Neuronal stem cell (in vitro differentiated cells): Measurements from ENCODE around the gene RHOV.

Experiments used
- DNase-seq: peaks from one replicate; pipeline ENCODE4 v3.0.0-alpha.2; 2013; ENCODE audit warnings: low spot score
- H2AFZ ChIP-seq: one replicate; pipeline ENCODE4 v1.6.1; 2013; ENCODE audit warnings: mild to moderate bottlenecking, low read length, inconsistent platforms
- H2AK5ac ChIP-seq: 2 replicates; pipeline ENCODE4 v1.6.1; 2013; ENCODE audit warnings: low read depth, mild to moderate bottlenecking, inconsistent platforms, low read length, moderate library complexity, mixed read lengths
- H2BK120ac ChIP-seq: 2 replicates; pipeline ENCODE4 v1.6.1; 2013; ENCODE audit warnings: low read depth, mild to moderate bottlenecking, inconsistent platforms, low read length, moderate library complexity, mixed read lengths
- H2BK12ac ChIP-seq: one replicate; pipeline ENCODE4 v1.6.1; 2013; ENCODE audit warnings: low read length, inconsistent platforms
- H2BK15ac ChIP-seq: 2 replicates; pipeline ENCODE4 v1.6.1; 2013; ENCODE audit warnings: mild to moderate bottlenecking, low read length, inconsistent platforms, mixed read lengths
- H2BK5ac ChIP-seq: one replicate; pipeline ENCODE4 v1.6.1; 2013; ENCODE audit warnings: inconsistent platforms, mild to moderate bottlenecking, low read length, moderate library complexity
- H3K14ac ChIP-seq: one replicate; pipeline ENCODE4 v1.6.1; 2013; ENCODE audit warnings: low read length, inconsistent platforms
- H3K18ac ChIP-seq: 2 replicates; pipeline ENCODE4 v1.6.1; 2013; ENCODE audit warnings: low read length, inconsistent platforms
- H3K23ac ChIP-seq: 2 replicates; pipeline ENCODE4 v1.6.1; 2013; ENCODE audit warnings: low read depth, mild to moderate bottlenecking, mixed read lengths, low read length, inconsistent platforms; ENCODE audit not compliant: poor library complexity
- H3K27ac ChIP-seq: replicated peaks from 3 replicates; pipeline ENCODE4 v1.5.1; 2013; ENCODE audit warnings: low read length, inconsistent platforms
- H3K27me3 ChIP-seq, 3 experiments: 2 replicates each; pipeline ENCODE4 v1.6.1; 2013; ENCODE audit warnings: low read length in 3 of 3, mild to moderate bottlenecking in 2 of 3, inconsistent platforms in 1 of 3, low read depth in 1 of 3, mixed read lengths in 1 of 3, moderate library complexity in 1 of 3; ENCODE audit not compliant: control insufficient read depth in 3 of 3, insufficient read depth in 3 of 3
- H3K36me3 ChIP-seq, 2 donors: replicated peaks in 1 of 2; 2 replicates each; pipeline ENCODE4 v1.6.1; 2013; ENCODE audit warnings: low read length in 2 of 2; ENCODE audit not compliant: control insufficient read depth in 2 of 2, insufficient read depth in 2 of 2
- H3K4ac ChIP-seq: 2 replicates; pipeline ENCODE4 v1.6.1; 2013; ENCODE audit warnings: inconsistent platforms, mild to moderate bottlenecking, low read length, moderate library complexity
- H3K4me1 ChIP-seq, 2 donors: 1 replicate in 1 of 2; 2 replicates in 1 of 2; pipeline ENCODE4 v1.6.1; 2013; ENCODE audit warnings: low read length in 2 of 2, low read depth in 1 of 2; ENCODE audit not compliant: control insufficient read depth in 2 of 2, insufficient read depth in 1 of 2
- H3K4me2 ChIP-seq: one replicate; pipeline ENCODE4 v1.6.1; 2013; ENCODE audit warnings: mild to moderate bottlenecking, low read length, inconsistent platforms; ENCODE audit not compliant: insufficient read depth, poor library complexity, severe bottlenecking
- H3K4me3 ChIP-seq, 2 donors: 2 replicates each; pipeline ENCODE4 v1.5.1; 2013; ENCODE audit warnings: low read length in 2 of 2, mild to moderate bottlenecking in 2 of 2, inconsistent platforms in 1 of 2, moderate library complexity in 1 of 2
- H3K79me1 ChIP-seq: one replicate; pipeline ENCODE4 v1.6.1; 2013; ENCODE audit warnings: low read depth, mild to moderate bottlenecking, inconsistent platforms, low read length, moderate library complexity
- H3K9ac ChIP-seq: one replicate; pipeline ENCODE4 v1.6.1; 2013; ENCODE audit warnings: mild to moderate bottlenecking, low read depth, low read length, inconsistent platforms; ENCODE audit not compliant: poor library complexity
- H3K9me3 ChIP-seq, 2 donors: replicated peaks in 1 of 2; 2 replicates each; pipeline versions ENCODE3 to v1.6.1; 2013; ENCODE audit warnings: low read length in 2 of 2, mild to moderate bottlenecking in 2 of 2, inconsistent platforms in 1 of 2, low read depth in 1 of 2, mixed read lengths in 1 of 2, moderate library complexity in 1 of 2; ENCODE audit not compliant: control insufficient read depth in 2 of 2, insufficient read depth in 1 of 2
- H4K8ac ChIP-seq: one replicate; pipeline ENCODE4 v1.6.1; 2013; ENCODE audit warnings: low read depth, mild to moderate bottlenecking, inconsistent platforms, low read length, moderate library complexity
- H4K91ac ChIP-seq: one replicate; pipeline ENCODE4 v1.6.1; 2013; ENCODE audit warnings: low read length, low read depth, mild to moderate bottlenecking, inconsistent platforms; ENCODE audit not compliant: poor library complexity
- WGBS, 2 donors: extraction: QIAGEN DNeasy Blood & Tissue Kit; methylation state at CpG; one replicate each; pipeline ENCODE4 v1.1.7; 2013; ENCODE audit warnings: missing lambda C conversion rate in 2 of 2, mixed read lengths in 1 of 2; ENCODE audit not compliant: insufficient read length in 2 of 2, insufficient replicate concordance in 1 of 2; ENCODE audit errors: extremely low coverage in 2 of 2; 5-methylcytosine and 5-hydroxymethylcytosine counted together

Gene RHOV

DNA sequence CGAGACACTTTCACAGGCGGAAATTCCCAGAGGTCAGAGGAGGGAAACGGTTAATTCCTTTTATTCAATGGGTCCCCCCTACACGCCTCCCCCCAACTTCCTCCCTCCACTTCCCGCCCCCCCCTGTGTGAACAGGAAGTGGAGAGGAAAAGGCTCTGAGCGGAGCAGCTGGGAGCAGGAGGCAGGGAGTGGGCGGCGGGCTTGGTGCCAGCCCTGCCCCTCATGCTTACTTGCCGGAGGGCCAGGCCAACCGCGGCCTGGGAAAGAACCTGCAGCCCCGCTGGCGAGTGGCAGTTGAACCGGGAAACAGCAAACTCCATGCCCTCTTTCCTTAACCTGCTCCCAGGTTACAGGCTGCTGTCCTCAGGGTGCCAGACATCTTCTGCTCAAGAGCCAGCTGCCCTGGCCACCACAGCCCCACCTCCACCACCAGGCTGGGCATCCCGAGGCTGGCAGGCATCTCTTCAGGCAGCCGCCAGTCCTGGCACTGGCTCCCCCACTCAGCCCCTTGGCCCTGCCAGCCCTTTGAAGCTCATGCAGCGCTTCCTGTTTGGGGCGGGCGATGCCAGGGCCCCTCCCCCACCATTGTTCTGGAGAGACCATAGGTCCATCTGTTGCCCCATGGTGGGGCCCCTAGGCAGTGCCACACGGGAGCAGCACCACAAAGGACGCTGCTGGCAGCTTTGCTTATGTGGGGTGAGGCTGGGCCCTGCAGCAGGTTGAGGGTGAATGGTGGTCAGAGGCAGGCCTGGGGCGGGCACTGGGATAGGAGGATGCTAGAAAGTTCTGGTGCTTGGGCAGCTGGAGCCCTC, 33.2 kb upstream of the RHOV start:
- H3K4me3 ChIP-seq, result no peak overlapping the region
- peaks cover 14 to 25% of the 10 kb centered on the region in 2 donors for H3K4me1 ChIP-seq
- H2AFZ ChIP-seq, result no peak overlapping the region
- H3K23ac ChIP-seq, result peak overlapping the region; percentile 31
- peaks cover 22 to 26% of the 10 kb centered on the region in 2 donors for H3K36me3 ChIP-seq
- H2BK15ac ChIP-seq, result no peak overlapping the region
- H3K27me3 ChIP-seq, result no peaks in the 10 kb centered on the region
- no peak overlapping the region for H2BK12ac ChIP-seq
- peak overlapping the region; percentile 67 for H3K4me2 ChIP-seq
- WGBS, 2 donors, result no CpG with 5 or more reads among the region's 22 CpGs
- no peak overlapping the region for H4K8ac ChIP-seq
- H3K79me1 ChIP-seq, result peaks cover 10% of the 10 kb centered on the region
- H3K9me3 ChIP-seq, result no peaks in the 10 kb centered on the region
- H3K18ac ChIP-seq, result peak overlapping the region; percentile 84
- DNase-seq, result no peak
- H3K9ac ChIP-seq, result peak overlapping the region; percentile 65
- H2BK120ac ChIP-seq, result no peak overlapping the region
- no peak overlapping the region for H3K27ac ChIP-seq
- H3K14ac ChIP-seq, result no peak overlapping the region
- peak overlapping the region; percentile 76 for H2AK5ac ChIP-seq
- H2BK5ac ChIP-seq, result no peak overlapping the region
- no peak overlapping the region for H3K4ac ChIP-seq
- H4K91ac ChIP-seq, result no peak overlapping the region

DNA sequence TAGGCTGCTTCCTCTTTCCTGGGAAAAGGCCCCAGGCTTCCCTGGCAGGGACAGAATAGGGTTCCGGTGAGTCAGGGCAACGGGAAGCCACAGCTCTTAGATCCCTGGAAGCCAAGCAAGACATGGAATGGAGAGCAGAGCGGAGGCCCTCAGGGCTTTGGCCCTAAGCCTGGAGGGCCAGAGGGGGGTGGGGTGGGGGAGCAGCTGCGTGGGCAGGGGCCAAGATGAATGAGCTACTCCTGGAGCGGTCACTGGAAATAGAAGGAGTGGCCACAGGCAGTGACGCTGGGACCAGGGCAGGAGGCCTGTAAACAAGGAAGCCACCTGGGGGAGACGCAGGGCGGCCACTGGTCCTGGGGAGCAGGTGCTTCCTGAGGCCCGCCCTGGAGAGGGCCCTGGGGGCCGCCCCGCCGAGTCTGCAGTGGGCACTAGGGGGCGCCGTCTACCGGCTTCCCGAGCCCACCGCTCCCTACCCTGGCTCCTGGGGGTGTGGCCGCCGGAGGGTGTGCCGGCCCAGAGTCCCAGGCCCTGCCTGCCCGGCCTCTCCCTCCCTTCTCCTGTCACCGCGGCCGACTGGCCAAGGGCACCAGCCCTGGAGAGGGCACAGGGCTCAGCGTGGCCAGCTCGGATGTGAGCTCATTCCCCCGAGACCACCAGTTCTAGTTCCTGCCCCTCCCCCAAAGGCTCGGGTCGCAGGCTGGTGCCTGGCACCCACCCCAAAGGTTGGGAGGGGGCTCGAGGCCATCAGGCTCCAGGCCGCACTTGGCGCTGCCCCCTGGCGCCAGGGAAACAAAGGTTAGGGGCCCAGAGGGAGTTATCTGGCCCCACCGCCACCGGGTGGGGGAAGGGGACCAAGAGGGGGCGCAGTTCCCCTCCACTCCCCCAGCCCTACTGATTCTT, 32.3 kb upstream of the RHOV start:
- Histone ChIP-seq H3K14ac (no peak overlapping the region), H2BK120ac (no peak overlapping the region), H3K4ac (no peak overlapping the region), H3K4me3 (peak overlapping the region in 1 of 2 donors; percentile 42), H4K8ac (no peak overlapping the region), H3K4me1 (peaks cover 13 to 21% of the 10 kb centered on the region in 2 donors), H3K9ac (peak overlapping the region; percentile 82), H3K79me1 (peaks cover 10% of the 10 kb centered on the region), H2BK12ac (no peak overlapping the region), H2BK15ac (no peak overlapping the region), H2AFZ (peak overlapping the region; percentile 53), H3K9me3 (no peaks in the 10 kb centered on the region), H2BK5ac (no peak overlapping the region), H3K36me3 (peaks cover 24 to 29% of the 10 kb centered on the region in 2 donors), H3K4me2 (peak overlapping the region; percentile 67), H3K18ac (peak overlapping the region; percentile 63), H3K27ac (no peak overlapping the region), H4K91ac (no peak overlapping the region), H3K27me3 (no peaks in the 10 kb centered on the region), H3K23ac (peak overlapping the region; percentile 17), H2AK5ac (peak overlapping the region; percentile 33)
- DNase-seq, result no peak
- WGBS, 2 donors, result no CpG with 5 or more reads among the region's 36 CpGs

DNA sequence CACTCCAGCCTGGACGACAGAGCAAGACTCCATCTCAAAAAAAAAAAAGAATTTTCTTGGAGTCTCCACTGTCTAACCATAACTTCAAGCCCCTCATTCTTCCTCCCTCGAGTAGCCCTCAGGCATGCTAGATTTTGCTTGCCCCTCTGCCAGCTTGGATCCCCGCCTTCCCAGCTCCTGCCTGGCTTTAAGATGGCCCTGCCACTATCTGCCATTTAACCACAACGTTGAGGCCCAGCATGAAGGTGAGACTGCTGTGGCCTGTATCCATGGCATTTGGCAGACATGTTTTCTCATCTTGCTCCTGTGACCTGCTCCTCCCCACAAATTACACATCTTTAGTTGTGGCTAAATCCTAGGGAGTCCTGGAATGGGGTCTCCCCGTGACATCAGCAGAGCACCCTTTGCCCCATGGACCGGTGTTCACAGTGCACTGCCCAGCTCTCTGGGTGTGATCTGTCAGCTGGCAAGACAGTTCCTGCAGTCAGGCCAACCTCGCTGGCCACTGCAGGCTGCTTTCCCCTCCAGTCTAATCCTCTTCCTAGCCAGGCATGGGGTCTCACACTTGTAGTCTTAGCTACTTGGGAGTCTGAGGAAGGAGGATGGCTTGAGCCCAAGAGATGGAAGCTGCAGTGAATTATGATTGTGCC, 30.6 kb upstream of the RHOV start:
- Histone ChIP-seq H2BK120ac (no peak overlapping the region), H3K27ac (no peak overlapping the region), H3K4me3 (no peak overlapping the region), H2BK5ac (no peak overlapping the region), H2BK12ac (no peak overlapping the region), H4K8ac (no peak overlapping the region), H3K9ac (no peak overlapping the region), H2AFZ (no peak overlapping the region), H3K4ac (no peak overlapping the region), H2BK15ac (no peak overlapping the region), H3K4me1 (peaks cover 5 to 7% of the 10 kb centered on the region in 2 donors), H3K4me2 (no peak overlapping the region), H3K27me3 (no peaks in the 10 kb centered on the region), H3K23ac (no peak overlapping the region), H3K79me1 (peaks cover 19% of the 10 kb centered on the region), H3K18ac (no peak overlapping the region), H4K91ac (no peak overlapping the region), H3K36me3 (peaks cover 37 to 45% of the 10 kb centered on the region in 2 donors), H3K9me3 (no peaks in the 10 kb centered on the region), H3K14ac (no peak overlapping the region), H2AK5ac (no peak overlapping the region)
- DNase-seq, result no peak
- no CpG with 5 or more reads among the region's 7 CpGs for WGBS, 2 donors
